DMS153 (cell line): ENCODE results near the gene CPLANE2.
"Not testable (repeated sequence)": the region's sequence is repeated elsewhere in the genome, so short reads cannot be mapped to it uniquely, and the experiment has no call there.

Source experiments
- DNase-seq: peaks from one replicate; lab custom pipeline; 2025; lab: John Stamatoyannopoulos, UW

Gene CPLANE2, protein sequence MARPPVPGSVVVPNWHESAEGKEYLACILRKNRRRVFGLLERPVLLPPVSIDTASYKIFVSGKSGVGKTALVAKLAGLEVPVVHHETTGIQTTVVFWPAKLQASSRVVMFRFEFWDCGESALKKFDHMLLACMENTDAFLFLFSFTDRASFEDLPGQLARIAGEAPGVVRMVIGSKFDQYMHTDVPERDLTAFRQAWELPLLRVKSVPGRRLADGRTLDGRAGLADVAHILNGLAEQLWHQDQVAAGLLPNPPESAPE

DNA sequence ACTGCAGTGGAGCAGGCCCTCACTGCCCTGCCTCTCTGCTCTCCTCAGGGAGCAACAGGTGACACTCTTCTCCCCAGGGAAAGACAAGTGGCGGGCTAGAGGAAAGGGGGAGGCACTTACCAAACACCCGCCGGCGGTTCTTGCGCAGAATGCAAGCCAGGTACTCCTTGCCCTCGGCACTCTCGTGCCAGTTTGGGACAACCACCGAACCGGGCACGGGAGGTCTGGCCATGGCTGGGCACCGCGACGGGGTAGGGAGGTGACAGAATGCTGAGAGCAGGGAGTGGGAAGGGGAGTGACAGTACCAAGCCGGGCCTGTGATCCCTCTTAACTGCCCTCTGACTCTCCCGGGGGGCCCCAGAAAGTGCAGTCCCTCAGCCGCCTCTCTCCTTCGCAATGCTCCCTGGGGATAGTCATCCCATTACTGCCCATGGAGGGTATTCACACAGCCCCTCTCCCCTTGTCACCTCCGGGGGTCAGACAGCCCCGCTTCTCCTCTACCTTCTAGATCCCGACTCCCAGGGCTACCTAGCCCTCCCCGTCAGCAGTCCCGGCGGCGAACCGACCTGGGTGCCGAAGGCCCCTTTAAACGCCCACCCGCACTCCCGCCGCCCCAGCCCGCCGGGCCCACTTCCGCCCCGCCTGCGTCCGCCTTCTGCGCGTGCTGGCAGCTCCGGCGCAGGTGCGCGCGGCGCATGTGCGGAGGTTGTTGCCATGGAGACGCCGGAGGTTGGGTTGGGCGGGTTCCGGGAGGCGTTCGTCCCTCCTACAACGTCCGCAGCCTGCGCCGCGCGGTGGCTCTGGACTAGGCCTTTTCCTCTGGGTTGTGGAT is at the start of gene CPLANE2:
Gene CPLANE2 (minus strand): TSS at position 673 of the 832 bp plus-strand sequence. CDS start 441 bp downstream, at position 232.
- DNase-seq = peak; percentile 88

DNA sequence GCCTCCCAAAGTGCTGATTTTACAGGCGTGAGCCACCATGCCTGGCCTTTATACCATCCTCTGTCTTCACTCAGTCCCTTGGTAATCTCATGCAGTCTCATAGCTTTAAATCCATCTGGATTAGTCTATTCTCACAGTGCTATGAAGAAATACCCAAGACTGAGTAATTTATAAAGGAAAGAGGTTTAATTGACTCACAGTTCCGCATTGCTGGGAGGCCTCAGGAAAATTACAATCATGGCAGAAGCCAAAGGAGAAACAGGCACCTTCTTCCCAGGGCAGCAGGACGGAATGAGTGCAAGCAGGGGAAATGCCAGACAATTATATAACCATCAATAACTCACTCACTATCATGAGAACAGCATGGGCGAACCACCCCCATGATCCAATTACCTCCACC is 49.1 kb upstream of the CPLANE2 start:
- DNase-seq = no peak

DNA sequence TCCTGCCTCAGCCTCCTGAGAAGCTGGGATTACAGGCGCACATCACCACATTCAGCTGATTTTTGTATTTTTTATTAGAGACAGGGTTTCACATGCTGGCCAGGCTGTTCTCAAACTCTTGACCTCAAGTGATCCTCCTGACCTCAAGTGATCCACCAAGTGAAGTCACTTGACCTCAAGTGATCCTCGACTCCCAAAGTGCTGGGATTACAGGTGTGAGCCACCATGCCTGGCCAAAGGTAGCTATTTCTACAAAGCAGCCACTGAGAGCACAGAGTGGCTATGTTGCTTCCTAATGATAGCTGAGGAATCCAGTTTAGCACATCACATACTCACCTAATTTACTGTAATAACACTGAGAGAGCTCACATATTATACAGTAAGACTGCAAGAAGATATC is 44.8 kb upstream of the CPLANE2 start:
- DNase-seq = no peak

DNA sequence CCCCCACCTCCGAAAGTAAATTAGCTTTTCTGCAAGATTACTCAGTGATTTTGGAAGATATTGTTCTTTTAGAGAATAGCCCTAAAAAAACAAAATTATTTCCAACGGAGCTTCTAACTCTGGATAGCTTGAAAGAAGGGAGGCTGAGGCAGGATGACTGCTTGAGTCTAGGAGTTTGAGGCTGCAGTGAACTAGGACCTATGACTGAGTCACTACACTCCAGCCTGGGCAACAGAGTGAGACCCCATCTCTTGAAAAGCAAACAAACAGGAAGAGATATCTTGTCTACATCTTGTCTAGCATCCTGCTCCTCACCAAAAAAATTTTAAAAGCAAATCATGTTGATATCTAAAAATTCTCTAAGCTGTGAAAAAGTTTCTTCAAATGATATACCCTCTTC is 42.2 kb upstream of the CPLANE2 start:
- DNase-seq = no peak

DNA sequence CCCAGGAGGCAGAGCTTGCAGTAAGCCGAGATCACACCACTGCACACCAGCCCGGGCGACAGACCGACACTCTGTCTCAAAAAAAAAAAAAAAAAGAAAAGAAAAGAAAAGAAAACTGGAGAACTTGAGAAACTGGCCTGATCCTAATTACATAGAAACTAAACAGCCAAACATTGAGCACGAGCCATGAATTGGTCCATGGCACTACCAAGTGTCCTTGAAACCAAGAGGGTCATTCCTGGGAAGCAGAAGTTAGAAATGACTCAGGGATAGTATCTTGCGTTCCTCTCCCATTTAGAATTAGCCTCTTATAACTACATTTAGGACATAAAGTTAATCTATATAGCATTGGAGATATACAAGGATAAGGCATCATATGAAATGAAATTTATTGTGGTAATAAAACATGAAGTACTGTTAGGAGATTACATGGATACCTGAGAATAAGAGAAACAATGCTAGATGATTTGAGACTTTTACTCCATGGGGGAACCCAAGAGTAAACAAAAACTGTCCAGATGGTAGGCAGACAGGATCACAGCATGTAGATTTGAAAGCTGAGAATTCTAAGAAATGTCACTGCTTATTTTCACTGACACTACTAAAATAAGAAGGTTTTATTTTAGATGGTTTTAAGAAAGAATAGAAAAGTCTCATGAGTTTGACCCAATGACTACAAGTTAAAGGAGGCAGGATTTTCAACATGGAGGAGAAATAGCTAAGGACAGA is 39.5 kb upstream of the CPLANE2 start:
- no peak for DNase-seq

DNA sequence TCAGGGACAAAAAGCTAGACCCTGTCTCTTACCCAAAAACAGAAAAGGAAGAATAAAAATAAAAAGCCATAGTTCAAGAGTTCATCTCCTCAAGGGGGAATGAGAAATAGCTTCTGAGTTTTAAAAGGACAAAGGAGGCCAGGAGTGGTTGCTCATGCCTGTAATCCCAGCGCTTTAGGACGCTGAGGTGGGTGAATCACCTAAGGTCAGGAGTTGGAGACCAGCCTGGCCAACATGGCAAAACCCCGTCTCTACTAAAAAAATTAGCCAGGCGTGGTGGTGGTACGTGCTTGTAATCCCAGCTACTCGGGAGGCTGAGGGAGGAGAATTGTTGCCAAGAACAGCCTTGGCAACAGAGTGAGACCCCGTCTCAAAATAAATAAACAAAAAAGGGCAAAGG is 38.6 kb upstream of the CPLANE2 start:
- DNase-seq = no peak

DNA sequence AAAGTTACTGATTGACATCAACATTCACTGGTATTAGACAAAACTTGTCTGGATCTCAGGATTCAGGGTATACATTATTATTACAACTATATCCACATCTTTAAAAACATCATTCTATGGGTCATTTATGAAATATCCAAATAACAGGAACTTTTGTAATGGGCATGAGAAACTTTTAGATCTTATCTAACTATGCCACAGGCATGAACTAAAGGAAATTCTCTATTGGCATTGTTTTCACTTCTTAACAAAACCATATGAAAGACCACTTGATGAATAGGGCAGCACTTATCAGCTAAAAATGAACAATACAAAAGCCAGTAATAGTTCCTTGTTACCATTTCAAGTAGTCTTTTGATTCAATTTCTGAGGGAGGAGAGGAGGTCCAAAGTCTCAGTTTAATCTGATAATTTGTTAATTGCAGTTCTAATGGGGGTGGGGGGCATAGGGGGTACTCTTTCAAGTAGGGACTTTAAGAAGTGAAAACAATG is 30.8 kb upstream of the CPLANE2 start:
- no peak for DNase-seq

DNA sequence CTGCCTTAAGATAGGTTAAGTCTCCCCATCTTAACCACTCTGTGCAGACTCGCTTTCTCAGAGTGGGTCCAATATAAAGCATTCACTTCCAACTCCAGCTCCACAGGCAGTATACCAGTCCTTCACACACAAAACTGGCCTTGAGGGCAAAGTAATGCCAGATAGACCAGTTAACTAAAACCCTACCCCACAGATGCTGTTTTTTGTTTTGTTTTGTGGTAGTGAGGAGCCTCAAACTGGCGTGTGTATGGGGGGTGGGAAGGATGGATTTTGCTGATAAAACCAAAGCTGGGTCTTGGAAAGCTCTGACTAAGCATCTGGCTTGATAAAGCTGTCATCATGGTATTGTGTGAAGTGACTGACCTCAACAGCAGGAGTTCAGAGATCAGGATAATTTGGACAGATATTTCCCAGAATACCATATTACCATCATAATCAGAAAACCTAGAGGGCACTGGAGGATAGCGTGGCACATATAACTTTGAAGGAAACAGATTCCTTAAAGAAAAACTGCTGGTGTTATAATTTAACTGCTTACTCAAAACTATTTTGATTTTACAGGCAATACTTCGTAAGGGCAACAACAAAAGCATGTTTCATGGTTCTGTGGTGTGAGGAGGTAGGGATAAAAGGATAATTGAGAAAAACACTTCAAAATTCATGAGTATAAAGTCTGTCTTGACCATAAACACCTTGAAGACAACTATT is 29.6 kb upstream of the CPLANE2 start:
- DNase-seq = no peak

DNA sequence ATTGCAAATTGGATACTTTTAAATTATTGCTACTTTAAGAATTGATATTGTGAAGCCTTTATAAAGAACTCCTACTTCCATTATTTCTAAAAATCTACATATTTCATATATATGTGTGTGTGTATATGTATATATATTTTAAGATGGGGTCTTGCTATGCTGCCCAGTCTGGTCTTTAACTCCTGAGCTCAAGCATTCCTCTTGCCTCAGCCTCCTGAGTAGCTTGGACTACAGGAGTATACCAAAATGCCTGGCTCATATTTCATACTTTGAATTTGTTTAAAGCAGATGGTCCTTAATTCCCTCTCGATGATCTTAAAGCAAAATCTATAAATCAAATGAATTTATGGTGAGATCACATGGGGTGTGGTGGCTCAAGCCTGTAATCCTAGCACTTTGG is 25.1 kb upstream of the CPLANE2 start:
- no peak for DNase-seq

DNA sequence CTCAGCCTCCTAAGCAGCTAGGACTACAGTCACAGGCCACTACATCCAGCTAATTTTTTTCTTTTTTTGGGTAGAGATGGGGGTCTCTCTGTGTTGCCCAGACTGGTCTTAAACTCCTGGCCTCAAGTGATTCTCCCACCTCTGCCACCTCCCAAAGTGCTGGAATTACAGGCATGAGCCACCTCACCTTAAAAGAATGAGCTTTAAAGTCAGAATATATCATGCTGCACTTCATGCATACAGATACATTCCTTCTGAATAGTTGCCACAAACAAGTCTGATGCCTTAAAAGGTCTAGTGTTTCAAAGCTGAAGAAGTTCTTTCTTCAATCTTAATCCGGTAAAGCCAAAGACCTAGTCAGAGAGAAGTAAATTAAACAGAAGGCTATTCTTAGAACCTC is 23.8 kb upstream of the CPLANE2 start:
- no peak for DNase-seq

DNA sequence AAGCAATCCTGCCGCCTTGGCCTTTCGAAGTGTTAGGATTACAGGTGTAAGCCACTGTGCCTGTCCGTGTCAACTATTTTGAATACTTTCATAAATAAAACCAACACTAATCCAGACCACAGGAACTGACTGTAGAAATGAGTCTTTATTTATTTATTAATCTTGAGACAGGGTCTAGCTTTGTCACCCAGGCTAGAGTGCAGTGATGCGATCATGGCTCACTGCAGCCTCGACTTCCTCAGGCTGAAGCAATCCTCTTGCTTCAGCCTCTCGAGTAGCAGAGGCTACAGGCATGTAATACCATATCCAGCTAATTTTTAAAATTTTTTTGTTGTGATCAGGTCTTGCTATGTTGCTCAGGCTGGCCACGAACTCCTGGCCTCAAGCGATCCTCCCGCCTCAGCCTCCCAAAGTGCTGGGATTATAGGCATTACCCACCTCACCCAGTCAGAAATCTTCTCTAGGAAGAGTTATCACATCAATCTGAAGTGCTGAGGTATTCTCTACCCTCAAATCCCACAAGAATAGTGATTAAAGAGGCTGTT is 21.7 kb upstream of the CPLANE2 start:
- DNase-seq = no peak

DNA sequence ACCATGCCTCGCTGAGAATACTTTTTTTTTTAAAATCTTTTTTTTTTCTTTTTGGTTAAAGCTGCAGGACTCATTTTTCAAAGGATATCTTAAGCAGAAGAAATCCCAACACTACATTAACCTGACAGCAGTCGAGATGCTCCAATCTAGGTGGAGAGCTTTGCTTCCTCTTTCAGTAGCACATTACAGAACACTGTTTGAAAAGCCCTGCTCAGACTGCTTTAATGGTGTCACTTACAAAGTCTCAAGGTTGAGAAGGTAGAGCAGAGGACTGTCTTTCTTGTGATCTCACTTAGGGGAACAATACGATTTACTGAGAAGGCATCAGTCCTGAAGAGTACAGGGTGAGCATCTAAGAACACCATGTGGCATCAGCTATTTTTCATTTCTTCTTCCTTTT is 21.0 kb upstream of the CPLANE2 start:
- DNase-seq = no peak

DNA sequence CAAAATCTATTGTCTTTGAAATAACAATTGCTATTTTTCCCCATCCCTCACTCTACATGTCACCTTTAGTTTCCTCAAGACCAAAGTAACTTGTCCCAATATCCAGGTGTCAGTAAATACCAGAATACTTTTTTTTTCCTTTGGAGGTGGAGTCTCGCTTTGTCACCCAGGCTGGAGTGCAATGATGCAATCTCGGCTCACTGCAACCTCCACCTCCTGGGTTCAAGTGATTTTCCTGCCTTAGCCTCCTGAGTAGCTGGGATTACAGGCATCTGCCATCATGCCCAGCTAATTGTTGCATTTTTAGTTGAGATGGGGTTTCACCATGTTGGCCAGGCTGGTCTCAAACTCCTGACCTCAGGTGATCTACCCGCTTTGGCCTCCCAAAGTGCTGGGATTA is 20.6 kb upstream of the CPLANE2 start:
- DNase-seq = not testable (repeated sequence)

DNA sequence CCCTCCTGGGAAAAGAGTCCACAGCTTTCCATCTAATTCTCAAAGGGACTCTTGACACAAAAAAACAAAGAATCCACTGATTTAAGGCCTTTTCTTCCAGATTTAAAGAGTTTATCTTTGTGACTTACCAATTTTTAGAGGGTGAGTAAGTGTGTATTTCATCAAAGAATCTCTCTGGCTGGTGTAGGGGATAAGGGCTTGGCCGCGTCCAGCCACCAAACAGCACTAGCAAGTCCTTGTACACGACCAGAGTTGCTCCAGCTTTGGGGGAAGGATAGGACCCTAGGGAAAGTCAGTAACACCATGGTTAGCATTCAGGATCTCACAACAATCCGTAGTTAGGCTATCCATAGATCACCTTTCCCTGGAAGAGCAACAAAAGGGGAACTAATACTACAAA is 19.5 kb upstream of the CPLANE2 start:
- DNase-seq = no peak

DNA sequence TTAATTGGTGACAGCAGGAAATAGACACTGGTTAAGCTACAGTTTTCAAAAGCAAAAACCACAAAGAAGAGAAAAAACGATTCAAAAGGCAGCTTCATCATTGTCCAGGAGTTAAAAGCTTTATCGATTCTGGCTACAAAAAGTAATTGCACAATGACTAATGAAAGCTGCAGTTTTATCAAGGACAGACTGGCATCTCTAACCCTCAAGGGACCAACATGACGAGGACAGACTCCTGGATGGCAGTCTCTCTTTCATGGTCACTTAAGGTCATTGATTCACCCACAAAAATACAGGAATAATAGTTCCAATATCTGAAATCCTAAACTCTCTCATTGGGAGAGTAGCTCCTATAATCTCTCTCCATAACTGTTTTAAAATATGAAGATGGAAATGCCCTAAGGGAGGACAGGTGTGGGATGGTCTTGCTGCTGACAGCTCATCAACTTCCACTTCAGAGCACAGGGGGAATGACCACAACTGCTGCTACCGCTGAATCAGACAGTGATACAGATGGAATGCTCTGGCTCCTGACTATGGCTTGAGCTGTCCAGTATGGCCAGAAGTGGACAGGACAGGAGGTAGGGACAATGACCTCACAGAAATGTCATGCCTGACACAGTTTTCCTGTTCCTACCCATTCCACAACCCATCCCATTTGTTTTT is 17.4 kb upstream of the CPLANE2 start:
- DNase-seq = no peak

DNA sequence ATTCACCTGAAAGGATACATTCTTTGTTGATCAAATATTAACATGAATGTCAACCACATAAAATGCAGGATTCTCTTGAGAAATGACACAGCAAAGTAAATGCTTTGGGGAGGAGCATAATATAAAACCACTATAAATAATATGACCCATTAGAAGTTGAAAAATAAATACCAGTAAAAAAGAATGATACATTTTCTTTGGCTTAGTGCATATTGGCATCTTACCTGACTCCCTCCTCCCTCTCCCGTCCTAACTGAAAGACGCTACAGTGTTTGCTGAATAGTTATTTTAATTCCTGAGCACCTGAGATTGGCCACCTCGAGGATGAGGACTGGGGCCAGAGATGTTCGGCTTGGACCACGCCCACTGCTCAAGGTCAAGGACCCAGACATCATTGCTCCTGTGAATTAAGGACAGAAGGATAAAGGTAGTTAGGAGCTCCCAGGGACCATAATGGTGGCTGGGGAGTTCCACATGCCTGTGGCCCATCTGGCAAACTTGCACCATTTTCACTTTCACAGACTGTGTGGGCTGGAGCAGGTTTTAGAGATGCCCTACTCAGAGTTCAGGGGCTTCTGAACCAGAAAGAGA is 16.4 kb upstream of the CPLANE2 start:
- no peak for DNase-seq

DNA sequence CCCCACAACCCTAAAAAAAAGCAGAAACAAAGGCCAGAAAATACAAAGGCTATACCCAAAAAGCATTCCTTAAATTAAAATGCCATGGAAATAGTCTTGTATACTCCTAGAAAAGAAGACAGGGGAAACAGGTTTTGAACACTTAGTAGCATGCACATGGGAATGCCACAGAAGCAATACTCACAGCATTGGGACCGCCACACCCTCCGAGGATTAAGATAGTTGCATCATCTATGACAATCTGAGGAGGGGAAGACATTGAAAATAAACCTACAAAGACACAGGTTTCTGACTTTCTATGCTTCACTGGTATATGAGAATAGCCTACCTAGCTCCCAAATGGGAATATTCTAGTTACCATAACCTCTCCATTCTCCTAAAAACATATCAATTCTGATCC is 15.9 kb upstream of the CPLANE2 start:
- no peak for DNase-seq

DNA sequence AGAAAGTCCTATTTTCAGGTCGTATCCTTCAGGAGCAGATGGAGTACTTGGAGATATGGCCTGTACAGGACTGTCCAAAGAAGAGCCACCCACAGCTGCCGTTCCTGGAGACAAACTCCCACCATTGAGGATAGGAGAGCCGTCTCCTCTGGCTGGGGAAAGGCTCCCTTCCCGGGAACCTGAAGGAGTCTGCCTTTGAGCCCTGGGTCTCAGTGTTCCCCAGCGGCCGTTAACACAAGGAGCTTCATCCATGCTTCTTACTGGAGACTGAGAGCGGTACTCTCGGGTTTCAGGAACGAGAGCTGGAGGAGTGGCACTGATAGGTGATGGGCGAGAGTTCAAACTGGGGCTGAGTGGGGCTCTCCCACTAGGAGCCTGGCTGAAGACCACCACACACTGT is 14.4 kb upstream of the CPLANE2 start:
- no peak for DNase-seq

DNA sequence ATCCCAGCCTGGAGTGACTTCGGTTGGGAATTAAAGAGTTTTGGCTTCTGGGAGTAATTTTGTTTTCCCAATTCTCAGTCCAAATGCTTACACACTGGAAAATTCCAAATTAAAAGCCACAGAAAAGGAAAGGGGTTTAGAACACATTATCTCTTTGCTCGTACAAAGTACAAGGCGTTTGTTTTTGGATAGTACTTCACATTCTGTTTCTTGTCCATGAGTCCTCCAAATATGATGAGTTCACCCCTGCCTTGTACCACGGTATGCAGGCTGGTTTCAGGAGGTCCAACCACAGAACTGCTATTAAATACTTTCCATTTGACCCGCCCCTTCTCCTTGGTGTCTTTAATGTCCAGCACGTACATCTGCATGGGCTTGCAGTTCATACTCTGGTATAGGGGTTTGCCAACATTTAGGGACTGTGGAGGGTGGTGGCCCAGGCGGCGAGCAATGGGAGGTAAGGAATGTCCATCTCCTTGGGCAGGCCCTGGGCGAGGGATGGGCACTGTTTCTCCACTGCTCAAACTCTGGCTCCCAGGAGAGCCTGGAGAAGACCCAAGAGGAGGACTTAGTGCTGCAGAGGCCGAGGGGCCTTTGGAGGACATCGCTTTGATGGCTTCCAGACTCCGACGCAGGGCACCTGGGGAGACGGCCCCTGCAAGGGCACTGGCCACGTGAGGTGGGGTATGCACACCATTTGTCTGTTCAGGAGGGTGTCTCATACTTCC is 13.7 kb upstream of the CPLANE2 start:
- DNase-seq = no peak

DNA sequence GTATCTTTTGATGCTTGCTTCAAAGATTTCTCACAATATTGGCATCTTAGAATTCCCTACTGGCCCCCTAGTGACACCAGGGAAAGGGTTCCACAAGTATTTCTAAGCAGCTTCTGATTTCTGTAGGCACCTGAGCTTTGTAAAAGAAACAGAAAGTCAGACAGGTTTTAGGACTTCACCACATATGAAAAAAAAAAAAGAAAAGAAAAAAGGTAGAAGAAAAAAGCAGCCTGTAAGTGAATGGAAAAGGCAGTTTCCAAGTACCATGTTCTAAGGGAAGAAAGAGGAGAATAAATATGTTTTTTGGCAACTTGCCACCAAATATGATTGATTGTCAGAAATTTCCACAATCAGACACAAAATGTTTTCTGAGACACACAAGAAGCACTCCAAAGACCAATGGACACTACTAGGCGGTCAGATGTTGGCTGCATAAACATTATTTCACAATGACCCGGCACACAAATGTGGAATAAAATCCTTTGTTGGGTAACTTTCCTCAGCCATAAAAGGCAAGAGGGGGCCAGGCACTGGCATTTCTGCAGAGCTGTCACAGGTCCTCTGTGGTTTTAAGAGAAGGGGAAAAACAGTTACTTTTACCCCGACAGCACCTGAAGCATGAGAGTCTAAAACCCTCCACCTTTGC is 12.7 kb upstream of the CPLANE2 start:
- no peak for DNase-seq
